Measurements from ENCODE around the gene EPG5.

DNA sequence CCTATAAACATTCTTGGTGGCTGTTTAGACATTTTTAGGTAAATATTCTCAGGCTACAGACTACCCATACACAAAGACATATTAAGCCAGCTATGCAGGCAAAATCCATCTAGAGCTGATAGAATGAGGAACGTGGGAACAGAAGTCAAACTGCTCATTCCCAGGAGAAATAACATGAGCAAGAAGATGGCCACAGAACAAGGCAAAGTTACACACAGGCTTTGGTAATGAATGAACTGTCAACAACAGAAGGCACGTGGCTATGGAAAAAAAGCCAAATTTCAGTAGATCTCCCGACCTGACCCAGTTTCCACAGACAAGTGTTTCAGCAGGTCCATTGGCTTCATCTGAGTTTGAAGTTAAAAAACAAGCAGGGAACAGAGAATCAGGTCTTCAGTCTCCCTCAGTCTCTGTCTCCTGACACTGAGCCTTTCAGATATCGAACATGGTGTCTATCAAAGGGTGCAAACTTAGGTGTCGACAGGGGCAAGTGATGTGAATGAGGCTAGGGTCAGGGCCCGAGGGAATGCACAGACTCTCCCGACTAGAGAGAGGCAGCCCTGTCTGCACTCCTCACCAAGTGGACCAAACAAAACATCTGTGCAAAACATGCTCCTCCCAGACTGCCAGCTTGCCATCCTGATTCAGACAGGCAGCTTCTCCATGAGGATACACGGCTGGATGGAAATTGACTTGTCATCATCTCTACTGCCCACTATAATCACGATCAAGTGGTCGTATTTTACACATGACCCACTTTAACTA lies 115.8 kb downstream of the EPG5 start:
- TF ChIP-seq GATA3 (IDR thresholded peaks at IDR 0.05; ENCODE audit: borderline replicate concordance) (no peak), POLR2A (IDR thresholded peaks at IDR 0.05; ENCODE audit: low read length) (no peak), KDM5A (IDR thresholded peaks at IDR 0.05) (no peak), CHD2 (IDR thresholded peaks at IDR 0.05; ENCODE audit: low read length, partially characterized antibody) (no peak), FOSL2 (IDR thresholded peaks at IDR 0.05) (no peak), FOSL2 (CRISPR knock-in tag; IDR thresholded peaks at IDR 0.05) (no peak)
- TF ChIP-seq, protein P1, sequence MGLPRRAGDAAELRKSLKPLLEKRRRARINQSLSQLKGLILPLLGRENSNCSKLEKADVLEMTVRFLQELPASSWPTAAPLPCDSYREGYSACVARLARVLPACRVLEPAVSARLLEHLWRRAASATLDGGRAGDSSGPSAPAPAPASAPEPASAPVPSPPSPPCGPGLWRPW (IDR thresholded peaks at IDR 0.05), result no peak
- TF ChIP-seq, protein P2, sequence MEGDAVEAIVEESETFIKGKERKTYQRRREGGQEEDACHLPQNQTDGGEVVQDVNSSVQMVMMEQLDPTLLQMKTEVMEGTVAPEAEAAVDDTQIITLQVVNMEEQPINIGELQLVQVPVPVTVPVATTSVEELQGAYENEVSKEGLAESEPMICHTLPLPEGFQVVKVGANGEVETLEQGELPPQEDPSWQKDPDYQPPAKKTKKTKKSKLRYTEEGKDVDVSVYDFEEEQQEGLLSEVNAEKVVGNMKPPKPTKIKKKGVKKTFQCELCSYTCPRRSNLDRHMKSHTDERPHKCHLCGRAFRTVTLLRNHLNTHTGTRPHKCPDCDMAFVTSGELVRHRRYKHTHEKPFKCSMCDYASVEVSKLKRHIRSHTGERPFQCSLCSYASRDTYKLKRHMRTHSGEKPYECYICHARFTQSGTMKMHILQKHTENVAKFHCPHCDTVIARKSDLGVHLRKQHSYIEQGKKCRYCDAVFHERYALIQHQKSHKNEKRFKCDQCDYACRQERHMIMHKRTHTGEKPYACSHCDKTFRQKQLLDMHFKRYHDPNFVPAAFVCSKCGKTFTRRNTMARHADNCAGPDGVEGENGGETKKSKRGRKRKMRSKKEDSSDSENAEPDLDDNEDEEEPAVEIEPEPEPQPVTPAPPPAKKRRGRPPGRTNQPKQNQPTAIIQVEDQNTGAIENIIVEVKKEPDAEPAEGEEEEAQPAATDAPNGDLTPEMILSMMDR (IDR thresholded peaks at IDR 0.05), result no peak
- TF ChIP-seq, protein P3, sequence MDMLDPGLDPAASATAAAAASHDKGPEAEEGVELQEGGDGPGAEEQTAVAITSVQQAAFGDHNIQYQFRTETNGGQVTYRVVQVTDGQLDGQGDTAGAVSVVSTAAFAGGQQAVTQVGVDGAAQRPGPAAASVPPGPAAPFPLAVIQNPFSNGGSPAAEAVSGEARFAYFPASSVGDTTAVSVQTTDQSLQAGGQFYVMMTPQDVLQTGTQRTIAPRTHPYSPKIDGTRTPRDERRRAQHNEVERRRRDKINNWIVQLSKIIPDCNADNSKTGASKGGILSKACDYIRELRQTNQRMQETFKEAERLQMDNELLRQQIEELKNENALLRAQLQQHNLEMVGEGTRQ (IDR thresholded peaks at IDR 0.05), result no peak
- TF ChIP-seq, protein P4, sequence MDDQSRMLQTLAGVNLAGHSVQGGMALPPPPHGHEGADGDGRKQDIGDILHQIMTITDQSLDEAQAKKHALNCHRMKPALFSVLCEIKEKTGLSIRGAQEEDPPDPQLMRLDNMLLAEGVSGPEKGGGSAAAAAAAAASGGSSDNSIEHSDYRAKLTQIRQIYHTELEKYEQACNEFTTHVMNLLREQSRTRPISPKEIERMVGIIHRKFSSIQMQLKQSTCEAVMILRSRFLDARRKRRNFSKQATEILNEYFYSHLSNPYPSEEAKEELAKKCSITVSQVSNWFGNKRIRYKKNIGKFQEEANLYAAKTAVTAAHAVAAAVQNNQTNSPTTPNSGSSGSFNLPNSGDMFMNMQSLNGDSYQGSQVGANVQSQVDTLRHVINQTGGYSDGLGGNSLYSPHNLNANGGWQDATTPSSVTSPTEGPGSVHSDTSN (IDR thresholded peaks at IDR 0.05), result no peak

Data from A549 (cell line).